Neutrophil (primary cell): ENCODE data around the gene XPNPEP2.
"Not testable (repeated sequence)": the region's sequence is repeated elsewhere in the genome, so short reads cannot be mapped to it uniquely, and the experiment has no call there.

Experiments
- H3K27ac ChIP-seq: fragments of 200-600 bp; sonication (generic); 2 replicates; pipeline ENCODE4 v1.5.1; 2016; ENCODE audit warnings: mild to moderate bottlenecking, moderate library complexity
- H3K27me3 ChIP-seq: fragments of 200-600 bp; sonication (generic); 2 replicates; pipeline ENCODE4 v1.6.0; 2016; ENCODE audit warnings: mild to moderate bottlenecking
- H3K36me3 ChIP-seq: fragments of 200-600 bp; sonication (generic); 2 replicates; pipeline ENCODE4 v1.5.1; 2017
- H3K4me1 ChIP-seq, 2 experiments: fragments of 200-600 bp in 1 of 2; sonication (generic) in 1 of 2; 1 replicate in 1 of 2; 2 replicates in 1 of 2; pipeline versions ENCODE4 v1.5.1 to v1.6.1; 2013 to 2016; ENCODE audit warnings: low read depth in 1 of 2, low read length in 1 of 2, mild to moderate bottlenecking in 1 of 2, moderate library complexity in 1 of 2; ENCODE audit not compliant: control insufficient read depth in 1 of 2, insufficient read depth in 1 of 2
- H3K4me3 ChIP-seq, 2 experiments: fragments of 200-600 bp in 1 of 2; sonication (generic) in 1 of 2; 1 replicate in 1 of 2; 2 replicates in 1 of 2; pipeline ENCODE4 v1.5.1; 2013 to 2016; ENCODE audit warnings: low read depth in 1 of 2, low read length in 1 of 2, mild to moderate bottlenecking in 1 of 2, moderate library complexity in 1 of 2
- H3K9me3 ChIP-seq: fragments of 200-600 bp; sonication (generic); 2 replicates; pipeline ENCODE4 v1.5.1; 2016
- TF ChIP-seq, protein P1 (sequence below): fragments of 200-600 bp; sonication (generic); IDR thresholded peaks from 2 replicates; pipeline ENCODE4 v1.5.1; 2016; ENCODE audit warnings: antibody characterized with exemption

Gene XPNPEP2

DNA sequence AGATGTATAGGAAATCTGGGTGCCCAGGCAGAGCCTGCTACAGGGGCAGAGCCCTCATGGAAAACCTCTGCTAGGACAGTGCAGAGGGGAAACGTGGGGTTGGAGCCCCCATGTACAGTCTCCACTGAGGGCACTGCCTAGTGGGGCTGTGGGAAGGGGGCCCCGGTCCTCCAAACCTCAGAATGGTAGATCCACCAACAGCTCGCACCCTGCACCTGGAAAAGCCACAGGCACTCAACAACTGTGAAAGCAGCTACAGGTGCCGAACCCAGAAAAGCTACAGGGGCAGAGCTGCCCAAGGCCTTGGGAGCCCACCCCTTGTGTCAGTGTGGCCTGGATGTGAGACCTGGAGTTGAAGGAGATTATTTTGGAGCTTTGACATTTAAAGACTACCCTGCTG lies 5.4 kb upstream of the XPNPEP2 start:
- no peaks in the 10 kb centered on the region for H3K9me3 ChIP-seq
- peaks cover 13 to 16% of the 10 kb centered on the region in 2 experiments for H3K4me1 ChIP-seq
- H3K36me3 ChIP-seq: no peaks in the 10 kb centered on the region
- no peak overlapping the region for H3K27ac ChIP-seq
- TF ChIP-seq, protein P1, sequence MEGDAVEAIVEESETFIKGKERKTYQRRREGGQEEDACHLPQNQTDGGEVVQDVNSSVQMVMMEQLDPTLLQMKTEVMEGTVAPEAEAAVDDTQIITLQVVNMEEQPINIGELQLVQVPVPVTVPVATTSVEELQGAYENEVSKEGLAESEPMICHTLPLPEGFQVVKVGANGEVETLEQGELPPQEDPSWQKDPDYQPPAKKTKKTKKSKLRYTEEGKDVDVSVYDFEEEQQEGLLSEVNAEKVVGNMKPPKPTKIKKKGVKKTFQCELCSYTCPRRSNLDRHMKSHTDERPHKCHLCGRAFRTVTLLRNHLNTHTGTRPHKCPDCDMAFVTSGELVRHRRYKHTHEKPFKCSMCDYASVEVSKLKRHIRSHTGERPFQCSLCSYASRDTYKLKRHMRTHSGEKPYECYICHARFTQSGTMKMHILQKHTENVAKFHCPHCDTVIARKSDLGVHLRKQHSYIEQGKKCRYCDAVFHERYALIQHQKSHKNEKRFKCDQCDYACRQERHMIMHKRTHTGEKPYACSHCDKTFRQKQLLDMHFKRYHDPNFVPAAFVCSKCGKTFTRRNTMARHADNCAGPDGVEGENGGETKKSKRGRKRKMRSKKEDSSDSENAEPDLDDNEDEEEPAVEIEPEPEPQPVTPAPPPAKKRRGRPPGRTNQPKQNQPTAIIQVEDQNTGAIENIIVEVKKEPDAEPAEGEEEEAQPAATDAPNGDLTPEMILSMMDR: no peak
- no peaks in the 10 kb centered on the region for H3K27me3 ChIP-seq
- no peak overlapping the region for H3K4me3 ChIP-seq

DNA sequence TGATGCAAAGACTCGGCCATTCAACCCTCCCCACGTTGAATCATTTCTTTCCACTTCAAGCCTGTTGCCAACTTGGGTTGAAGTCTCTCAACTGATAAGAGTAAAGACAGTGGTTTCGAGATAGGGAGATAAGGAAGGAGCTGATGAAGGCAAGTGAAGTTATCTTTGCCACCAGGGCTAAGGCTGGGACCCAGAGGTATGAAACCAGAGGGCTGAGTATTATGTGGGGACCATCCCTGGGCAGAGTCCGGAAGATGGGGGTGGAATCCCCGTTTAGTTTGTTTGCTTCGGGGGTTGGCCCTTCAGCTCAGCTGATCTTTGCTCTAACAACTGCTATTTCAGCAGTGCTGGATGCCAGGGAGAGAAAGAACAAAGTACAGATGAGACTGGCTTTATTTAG lies 2.3 kb upstream of the XPNPEP2 start:
- Histone ChIP-seq H3K27me3 (no peaks in the 10 kb centered on the region), H3K4me1 (peaks cover 7 to 8% of the 10 kb centered on the region in 2 experiments), H3K36me3 (no peaks in the 10 kb centered on the region), H3K4me3 (no peak overlapping the region), H3K27ac (no peak overlapping the region), H3K9me3 (no peaks in the 10 kb centered on the region)
- TF ChIP-seq, protein P1: no peak

DNA sequence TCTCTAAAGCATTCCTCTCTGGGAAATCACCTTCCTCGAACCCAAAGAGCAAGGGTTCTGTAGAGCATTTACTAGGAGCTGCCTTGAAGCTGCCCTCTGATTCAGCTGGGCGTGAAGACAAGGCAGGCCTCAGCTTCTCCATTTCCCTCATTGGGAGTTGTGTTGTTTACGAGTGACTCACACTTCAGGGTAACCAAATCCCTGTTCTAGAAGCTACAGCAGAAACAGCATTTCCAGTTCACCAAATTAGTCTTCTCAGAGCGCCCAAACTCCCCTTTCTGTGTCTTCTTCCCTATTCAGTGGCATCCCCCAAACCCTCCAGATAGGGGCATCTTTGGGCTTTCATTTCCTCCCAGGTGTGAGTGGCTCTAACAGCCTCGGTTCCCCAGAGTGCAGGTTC lies 863 bp upstream of the XPNPEP2 start:
- Histone ChIP-seq H3K27ac (no peak overlapping the region), H3K4me3 (no peak overlapping the region), H3K9me3 (no peaks in the 10 kb centered on the region), H3K27me3 (no peaks in the 10 kb centered on the region), H3K36me3 (no peaks in the 10 kb centered on the region), H3K4me1 (peaks cover 8 to 11% of the 10 kb centered on the region in 2 experiments)
- TF ChIP-seq, protein P1: no peak

DNA sequence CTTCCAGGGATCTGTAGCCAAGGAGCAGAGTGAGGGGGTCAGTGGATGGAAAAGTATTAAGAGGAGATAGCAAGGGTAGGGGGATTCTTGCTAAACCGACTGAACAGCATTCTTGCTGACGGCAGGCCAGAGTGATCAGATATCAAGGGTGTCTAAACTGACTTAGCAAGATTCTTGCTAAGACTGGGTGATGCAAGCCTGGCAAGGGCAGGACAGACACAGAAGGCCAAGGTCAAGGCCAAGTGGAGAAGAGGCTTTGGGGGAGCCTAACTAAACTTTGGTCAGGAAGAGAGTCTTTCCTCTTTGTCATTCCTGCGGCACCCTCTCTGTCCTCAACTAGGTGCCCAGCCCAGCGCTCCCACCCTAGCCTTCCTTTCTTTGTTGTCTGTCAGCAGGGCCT lies 799 bp downstream of the XPNPEP2 start:
- TF ChIP-seq, protein P1: no peak
- H3K9me3 ChIP-seq: no peaks in the 10 kb centered on the region
- no peak overlapping the region for H3K27ac ChIP-seq
- H3K4me1 ChIP-seq: peaks cover 9 to 14% of the 10 kb centered on the region in 2 experiments
- no peaks in the 10 kb centered on the region for H3K36me3 ChIP-seq
- H3K27me3 ChIP-seq: no peaks in the 10 kb centered on the region
- H3K4me3 ChIP-seq: no peak overlapping the region

DNA sequence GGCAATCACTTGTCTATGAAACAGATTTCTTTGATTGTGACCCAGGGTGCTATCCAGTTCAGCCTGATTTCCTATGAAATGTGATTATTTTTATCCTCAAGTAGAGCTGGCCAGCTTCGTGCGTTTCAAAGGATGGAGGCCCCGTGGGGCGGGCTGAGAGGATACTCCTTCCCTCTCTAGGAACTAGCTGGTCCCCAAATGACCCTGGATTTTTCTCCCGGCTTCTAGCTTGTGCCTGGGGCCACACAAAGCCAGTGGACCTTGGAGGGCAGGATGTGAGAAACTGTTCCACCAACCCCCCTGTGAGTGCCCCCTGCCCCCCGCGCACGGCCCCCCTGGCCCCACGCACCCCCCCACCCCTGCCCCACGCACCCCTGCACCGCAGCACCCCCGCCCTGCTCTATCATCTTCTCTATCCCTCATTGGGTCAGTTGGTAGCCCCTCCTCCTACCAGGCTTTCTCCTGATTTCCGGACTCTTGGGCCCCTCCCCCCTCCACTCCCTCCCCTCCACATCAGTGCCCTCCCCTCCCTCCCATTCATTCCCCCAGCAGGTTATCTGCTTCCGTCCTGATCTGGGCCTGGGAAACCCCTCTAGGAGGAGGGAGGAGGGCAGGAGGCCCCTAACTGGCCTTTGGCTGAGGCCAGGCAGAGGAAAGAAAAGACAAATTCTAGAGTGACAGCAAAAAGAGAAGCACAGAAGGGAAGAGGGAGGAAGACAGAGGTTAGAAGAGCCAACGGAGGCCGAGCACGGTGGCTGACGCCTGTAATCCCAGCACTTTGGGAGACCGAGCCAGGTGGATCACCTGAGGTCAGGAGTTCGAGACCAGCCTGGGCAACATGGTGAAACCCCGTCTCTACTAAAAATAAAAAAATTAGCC lies 3.3 kb downstream of the XPNPEP2 start:
- peaks cover 19 to 25% of the 10 kb centered on the region in 2 experiments for H3K4me1 ChIP-seq

DNA sequence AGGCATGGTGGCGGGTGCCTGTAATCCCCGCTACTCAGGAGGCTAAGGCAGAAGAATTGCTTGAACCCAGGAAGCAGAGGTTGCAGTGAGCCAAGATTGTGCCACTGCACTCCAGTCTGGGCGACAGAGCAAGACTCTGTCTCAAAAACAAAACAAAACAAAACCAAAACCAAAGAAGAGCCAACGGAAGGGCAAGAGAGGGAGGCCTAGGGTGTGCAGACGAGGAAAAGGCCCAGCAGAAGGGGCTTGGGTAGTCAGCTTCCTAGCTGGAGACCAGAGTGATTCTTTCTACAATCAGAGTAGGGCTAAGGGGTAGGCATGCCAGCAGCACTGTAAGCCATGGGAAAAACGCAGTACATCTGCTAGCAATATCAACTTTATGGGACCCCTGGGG lies 4.0 kb downstream of the XPNPEP2 start:
- Histone ChIP-seq H3K4me1 (peaks cover 24 to 27% of the 10 kb centered on the region in 2 experiments), H3K27ac (peak overlapping the region; percentile 70)
- H3K27me3 ChIP-seq, H3K9me3 ChIP-seq, H3K4me3 ChIP-seq, H3K36me3 ChIP-seq: not testable (repeated sequence)

More for the DNA sequence above, 3.3 kb downstream of the XPNPEP2 start:
- TF ChIP-seq, protein P1: no peak
- peak overlapping the region; percentile 70 for H3K27ac ChIP-seq
- no peaks in the 10 kb centered on the region for H3K27me3 ChIP-seq
- no peak overlapping the region for H3K4me3 ChIP-seq
- H3K9me3 ChIP-seq: no peaks in the 10 kb centered on the region
- no peaks in the 10 kb centered on the region for H3K36me3 ChIP-seq
